GM23248 (cell line): ENCODE measurements around the gene CDH13.

Experiments used
- EZH2 ChIP-seq: fragments of 200-600 bp; sonication (generic); IDR thresholded peaks from 2 replicates; pipeline ENCODE4 v1.6.1; 2018; ENCODE audit warnings: antibody characterized with exemption, mild to moderate bottlenecking; ENCODE audit not compliant: insufficient read depth, poor library complexity, severe bottlenecking
- EZH2phosphoT487 ChIP-seq: fragments of 200-600 bp; sonication (generic); IDR thresholded peaks from 2 replicates; pipeline ENCODE4 v1.6.1; 2018; ENCODE audit warnings: antibody characterized with exemption, moderate library complexity, mild to moderate bottlenecking, low read depth; ENCODE audit not compliant: insufficient read depth

- no peak for TF ChIP-seq EZH2
- TF ChIP-seq EZH2phosphoT487, result no peak
These were observed 999.9 kb downstream of the CDH13 start for GRCh38 chr16:83626676-83627075.
